HepG2 (cell line): ENCODE measurements around the gene CAMKMT. TPM values are rescaled to one million over a fixed set of nuclear protein-coding genes. Genes with fewer than 3 reads are reported as not detected.

ENCODE experiments used
- ATAC-seq: fragments of 200-7000 bp; cut with Tn5 transposase; 3 replicates; pipeline ENCODE4 v1.9.1; 2020; ENCODE audit warnings: mild to moderate bottlenecking, moderate library complexity
- BruUV-seq: library from RNA; stranded (reverse); fragments of 400-500 nt; replicated peaks from 2 replicates; lab custom pipeline; 2021; lab: Mats Ljungman, UMichigan
- CTCF ChIA-PET: fragments of 300-600 bp; formaldehyde crosslinking; extraction: SDS; loops from one replicate; lab custom pipeline; 2021; ENCODE audit warnings: low total read pairs, inconsistent platforms, low intra/inter-chr PET ratio; lab: Yijun Ruan, JAX
- POLR2A ChIA-PET: fragments of 350-600 bp; sonication (Branson Sonifier 250); formaldehyde crosslinking; loops from one replicate; lab custom pipeline; 2020; ENCODE audit warnings: antibody characterized with exemption, inconsistent platforms; lab: Yijun Ruan, JAX
- DNase-seq: peaks from one replicate; pipeline ENCODE4 v3.0.0-alpha.2; 2015; ENCODE audit warnings: low spot score
- FAIRE-seq: peaks from 3 replicates; lab custom pipeline; 2011; peaks lifted over from hg19 to GRCh38; lab: Jason Lieb, UNC
- H2AFZ ChIP-seq: one replicate; pipeline ENCODE4 v1.6.1; 2011; ENCODE audit warnings: low read length, inconsistent platforms
- H3K27ac ChIP-seq: fragments of 300-600 bp; 3 replicates; pipeline ENCODE4 v1.8.0; 2011; ENCODE audit warnings: mixed run types, mild to moderate bottlenecking, mixed read lengths, low read length, inconsistent platforms; ENCODE audit not compliant: insufficient read depth; ENCODE audit errors: extremely low read length
- H3K27me3 ChIP-seq, 2 experiments: fragments of 200-600 bp in 1 of 2; 2 replicates in 1 of 2; 3 replicates in 1 of 2; pipeline versions ENCODE4 v1.6.0 to v1.8.0; 2011; ENCODE audit warnings: low read length in 2 of 2, mild to moderate bottlenecking in 2 of 2, moderate library complexity in 2 of 2, inconsistent platforms in 1 of 2; ENCODE audit not compliant: insufficient read depth in 2 of 2, control insufficient read depth in 1 of 2
- H3K36me3 ChIP-seq, 2 experiments: fragments of 200-600 bp in 1 of 2; replicated peaks in 1 of 2; 2 replicates in 1 of 2; 3 replicates in 1 of 2; pipeline versions ENCODE4 v1.5.1 to v1.8.0; 2011; ENCODE audit warnings: low read length in 2 of 2, inconsistent platforms in 1 of 2; ENCODE audit not compliant: insufficient read depth in 2 of 2, control insufficient read depth in 1 of 2
- H3K4me1 ChIP-seq: 2 replicates; pipeline ENCODE4 v1.5.1; 2012; ENCODE audit warnings: low read length, inconsistent platforms; ENCODE audit not compliant: insufficient read depth
- H3K4me2 ChIP-seq: 2 replicates; pipeline ENCODE4 v1.6.0; 2011; ENCODE audit warnings: low read depth, low read length, inconsistent platforms
- H3K4me3 ChIP-seq, 3 experiments: fragments of 200-600 bp in 1 of 3; sonication (generic), shearing (Covaris generic) in 1 of 3; replicated peaks in 1 of 3; 2 replicates each; pipeline ENCODE4 v1.5.1; 2011 to 2016; ENCODE audit warnings: low read length in 3 of 3, inconsistent platforms in 2 of 3, low read depth in 2 of 3, mild to moderate bottlenecking in 2 of 3, control low read depth in 1 of 3, mixed read lengths in 1 of 3; ENCODE audit not compliant: insufficient read depth in 1 of 3
- H3K79me2 ChIP-seq: one replicate; pipeline ENCODE4 v1.6.1; 2011; ENCODE audit warnings: low read length, inconsistent platforms; ENCODE audit not compliant: insufficient read depth
- H3K9ac ChIP-seq: 2 replicates; pipeline ENCODE4 v1.6.0; 2011; ENCODE audit warnings: mild to moderate bottlenecking, low read depth, low read length, inconsistent platforms; ENCODE audit not compliant: insufficient read depth
- H3K9me3 ChIP-seq: 2 replicates; pipeline ENCODE4 v1.5.1; 2012; ENCODE audit warnings: mild to moderate bottlenecking, low read length
- H4K20me1 ChIP-seq: 2 replicates; pipeline ENCODE4 v1.6.0; 2011; ENCODE audit warnings: inconsistent platforms, mild to moderate bottlenecking, low read length, moderate library complexity; ENCODE audit not compliant: insufficient read depth
- ELF1 ChIP-seq: sonication (generic); formaldehyde crosslinking; IDR thresholded peaks from 2 replicates; pipeline ENCODE4 v1.4.0; 2020; ENCODE audit warnings: missing genetic modification reagents
- GATAD1 ChIP-seq: IDR thresholded peaks from 2 replicates; pipeline ENCODE4 v1.6.1; 2016; ENCODE audit warnings: missing genetic modification reagents, missing compliant biosample characterization
- KLF6 ChIP-seq: IDR thresholded peaks from 2 replicates; pipeline ENCODE4 v1.8.0; 2016; ENCODE audit warnings: missing biosample characterization, missing genetic modification reagents
- NR2F1 ChIP-seq, 2 experiments: fragments of 450-650 bp in 1 of 2; formaldehyde crosslinking in 1 of 2; IDR thresholded peaks; 2 replicates each; pipeline versions ENCODE4 v1.5.0 to v1.6.1; 2016 to 2020; ENCODE audit warnings: mild to moderate bottlenecking in 1 of 2, missing compliant biosample characterization in 1 of 2, missing genetic modification reagents in 1 of 2, moderate library complexity in 1 of 2
- RFX5 ChIP-seq: IDR thresholded peaks from 2 replicates; pipeline ENCODE4 v1.6.1; 2011; ENCODE audit warnings: low read depth, low read length, improper control_type of control experiment
- RNF2 ChIP-seq: fragments of 450-650 bp; conservative IDR thresholded peaks from 2 replicates; pipeline ENCODE4 v1.6.1; 2016; ENCODE audit warnings: low read depth
- SNRNP70 ChIP-seq: fragments of 200-400 bp; formaldehyde crosslinking; IDR thresholded peaks from 2 replicates; pipeline ENCODE4 v1.6.1; 2017; ENCODE audit warnings: mild to moderate bottlenecking, low read depth, low read length, moderate library complexity
- SP5 ChIP-seq: IDR thresholded peaks from 2 replicates; pipeline ENCODE4 v1.6.1; 2016; ENCODE audit warnings: low read depth, borderline replicate concordance
- TARDBP ChIP-seq: sonication (generic); formaldehyde crosslinking; IDR thresholded peaks from 2 replicates; pipeline ENCODE4 v1.8.0; 2022; ENCODE audit warnings: mild to moderate bottlenecking, missing genetic modification reagents
- ZNF17 ChIP-seq: sonication (generic); formaldehyde crosslinking; IDR thresholded peaks from 2 replicates; pipeline ENCODE4 v1.5.0; 2020; ENCODE audit warnings: mild to moderate bottlenecking, missing genetic modification reagents
- ZNF431 ChIP-seq: sonication (generic); formaldehyde crosslinking; IDR thresholded peaks from 2 replicates; pipeline ENCODE4 v1.9.0; 2022; ENCODE audit warnings: missing genetic modification reagents, low read depth, mild to moderate bottlenecking, borderline replicate concordance
- ZNF550 ChIP-seq: sonication (generic); formaldehyde crosslinking; IDR thresholded peaks from 2 replicates; pipeline ENCODE4 v1.4.0; 2020; ENCODE audit warnings: mild to moderate bottlenecking, missing genetic modification reagents, borderline replicate concordance
- ZNF660 ChIP-seq: sonication (generic); formaldehyde crosslinking; IDR thresholded peaks from 2 replicates; pipeline ENCODE4 v1.5.1; 2020; ENCODE audit warnings: mild to moderate bottlenecking, low read depth, missing genetic modification reagents, borderline replicate concordance
- ZNF766 ChIP-seq: sonication (generic); formaldehyde crosslinking; IDR thresholded peaks from 2 replicates; pipeline ENCODE4 v1.5.0; 2020; ENCODE audit warnings: missing genetic modification reagents, borderline replicate concordance
- WGBS: methylation state at CpG from one replicate; pipeline ENCODE4 v1.1.6; 2017; ENCODE audit warnings: low lambda C conversion rate; 5-methylcytosine and 5-hydroxymethylcytosine counted together
- in situ Hi-C: cut with HindIII; loops from 2 replicates; pipeline ENCODE4 v1.10.0; 2017; ENCODE audit warnings: low pct_unique_long_range_greater_than_20kb; ENCODE audit not compliant: extremely low pct_ligation_motif_present
- intact Hi-C: fragments of 100-400 bp; cut with micrococcal nuclease; formaldehyde crosslinking; loops from one replicate; pipeline ENCODE4 v1.10.0; 2022; ENCODE audit not compliant: unreplicated experiment
- polyA plus RNA-seq, 8 experiments: library from polyadenylated mRNA; depleted of rRNA in 3 of 8; stranded (reverse) in 7 of 8; unstranded in 1 of 8; fragments of >200 nt; fragmentation: Illumina TruSeq in 4 of 8; extraction: Trizol in 4 of 8; gene quantifications; 2 replicates each; pipeline versions ENCODE4 v1.2.1 to v1.2.3, GENCODE V29; 2011 to 2016; ENCODE audit warnings: low read depth in 4 of 8, missing spikeins in 1 of 8, mixed read lengths in 1 of 8; ENCODE audit not compliant: insufficient read depth in 1 of 8
- total RNA-seq, 5 experiments: library from RNA; depleted of rRNA; stranded (reverse); fragments of >200 nt; fragmentation: Illumina TruSeq; extraction: Trizol; gene quantifications; 2 replicates each; pipeline ENCODE4 v1.2.3, GENCODE V29; 2016; ENCODE audit warnings: low read depth in 1 of 5
- TF ChIP-seq, protein P1 (sequence below): sonication (generic); formaldehyde crosslinking; IDR thresholded peaks from 2 replicates; pipeline ENCODE4 v1.4.0; 2020; ENCODE audit warnings: missing genetic modification reagents

The CAMKMT gene
- total and polyA plus RNA-seq, 2 of the 13 experiments (the other 11 are each of a cell fraction or from before 2014, with no cell fraction given) = 6.9 to 20.8 TPM

- Histone ChIP-seq H3K4me2 (no peak overlapping the region), H3K9me3 (no peaks in the 10 kb centered on the region), H4K20me1 (no peaks in the 10 kb centered on the region), H3K27ac (no peak overlapping the region), H3K9ac (no peak overlapping the region), H3K4me3 (no peak overlapping the region), H2AFZ (no peak overlapping the region), H3K27me3 (no peaks in the 10 kb centered on the region), H3K4me1 (no peaks in the 10 kb centered on the region), H3K36me3 (no peaks in the 10 kb centered on the region), H3K79me2 (no peaks in the 10 kb centered on the region)
- no peak for TF ChIP-seq RNF2
- no peak for TF ChIP-seq ZNF17
- ChIA-PET POLR2A (no interaction called here), CTCF (no interaction called here)
- no TSS peak for BruUV-seq
- WGBS = 85% methylated on average over 10 of the region's 10 CpGs
- intact Hi-C loops (no loop called here), in situ Hi-C loops (no loop called here)
- no peak for ATAC-seq
- no peak for FAIRE-seq
- DNase-seq = no peak
Measured at GRCh38 chr2:44691174-44691785, 329.5 kb downstream of the CAMKMT start.

GRCh38 chr2:44692821-44693220 is 331.1 kb downstream of the CAMKMT start:
- no peak for FAIRE-seq
- TF ChIP-seq ZNF660 (no peak), NR2F1 (CRISPR knock-in tag; IDR thresholded peaks at IDR 0.05) (no peak), ELF1 (CRISPR knock-in tag) (no peak), SP5 (CRISPR knock-in tag) (no peak), ZNF766 (CRISPR knock-in tag) (no peak), RFX5 (no peak), TARDBP (no peak), SNRNP70 (no peak), GATAD1 (CRISPR knock-in tag) (no peak), KLF6 (CRISPR knock-in tag) (no peak), ZNF431 (CRISPR knock-in tag) (no peak), ZNF550 (CRISPR knock-in tag) (no peak)
- TF ChIP-seq, protein P1, sequence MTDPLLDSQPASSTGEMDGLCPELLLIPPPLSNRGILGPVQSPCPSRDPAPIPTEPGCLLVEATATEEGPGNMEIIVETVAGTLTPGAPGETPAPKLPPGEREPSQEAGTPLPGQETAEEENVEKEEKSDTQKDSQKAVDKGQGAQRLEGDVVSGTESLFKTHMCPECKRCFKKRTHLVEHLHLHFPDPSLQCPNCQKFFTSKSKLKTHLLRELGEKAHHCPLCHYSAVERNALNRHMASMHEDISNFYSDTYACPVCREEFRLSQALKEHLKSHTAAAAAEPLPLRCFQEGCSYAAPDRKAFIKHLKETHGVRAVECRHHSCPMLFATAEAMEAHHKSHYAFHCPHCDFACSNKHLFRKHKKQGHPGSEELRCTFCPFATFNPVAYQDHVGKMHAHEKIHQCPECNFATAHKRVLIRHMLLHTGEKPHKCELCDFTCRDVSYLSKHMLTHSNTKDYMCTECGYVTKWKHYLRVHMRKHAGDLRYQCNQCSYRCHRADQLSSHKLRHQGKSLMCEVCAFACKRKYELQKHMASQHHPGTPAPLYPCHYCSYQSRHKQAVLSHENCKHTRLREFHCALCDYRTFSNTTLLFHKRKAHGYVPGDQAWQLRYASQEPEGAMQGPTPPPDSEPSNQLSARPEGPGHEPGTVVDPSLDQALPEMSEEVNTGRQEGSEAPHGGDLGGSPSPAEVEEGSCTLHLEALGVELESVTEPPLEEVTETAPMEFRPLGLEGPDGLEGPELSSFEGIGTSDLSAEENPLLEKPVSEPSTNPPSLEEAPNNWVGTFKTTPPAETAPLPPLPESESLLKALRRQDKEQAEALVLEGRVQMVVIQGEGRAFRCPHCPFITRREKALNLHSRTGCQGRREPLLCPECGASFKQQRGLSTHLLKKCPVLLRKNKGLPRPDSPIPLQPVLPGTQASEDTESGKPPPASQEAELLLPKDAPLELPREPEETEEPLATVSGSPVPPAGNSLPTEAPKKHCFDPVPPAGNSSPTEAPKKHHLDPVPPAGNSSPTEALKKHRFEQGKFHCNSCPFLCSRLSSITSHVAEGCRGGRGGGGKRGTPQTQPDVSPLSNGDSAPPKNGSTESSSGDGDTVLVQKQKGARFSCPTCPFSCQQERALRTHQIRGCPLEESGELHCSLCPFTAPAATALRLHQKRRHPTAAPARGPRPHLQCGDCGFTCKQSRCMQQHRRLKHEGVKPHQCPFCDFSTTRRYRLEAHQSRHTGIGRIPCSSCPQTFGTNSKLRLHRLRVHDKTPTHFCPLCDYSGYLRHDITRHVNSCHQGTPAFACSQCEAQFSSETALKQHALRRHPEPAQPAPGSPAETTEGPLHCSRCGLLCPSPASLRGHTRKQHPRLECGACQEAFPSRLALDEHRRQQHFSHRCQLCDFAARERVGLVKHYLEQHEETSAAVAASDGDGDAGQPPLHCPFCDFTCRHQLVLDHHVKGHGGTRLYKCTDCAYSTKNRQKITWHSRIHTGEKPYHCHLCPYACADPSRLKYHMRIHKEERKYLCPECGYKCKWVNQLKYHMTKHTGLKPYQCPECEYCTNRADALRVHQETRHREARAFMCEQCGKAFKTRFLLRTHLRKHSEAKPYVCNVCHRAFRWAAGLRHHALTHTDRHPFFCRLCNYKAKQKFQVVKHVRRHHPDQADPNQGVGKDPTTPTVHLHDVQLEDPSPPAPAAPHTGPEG (CRISPR knock-in tag) = no peak

More at GRCh38 chr2:44692821-44693220, 331.1 kb downstream of the CAMKMT start:
- no peak overlapping the region for H3K9ac ChIP-seq
- in situ Hi-C loops = no loop called here
- 92% methylated on average over 4 of the region's 4 CpGs for WGBS
- H4K20me1 ChIP-seq = no peaks in the 10 kb centered on the region
- no TSS peak for BruUV-seq
- ChIA-PET CTCF (no interaction called here), POLR2A (no interaction called here)
- intact Hi-C loops = no loop called here
- H2AFZ ChIP-seq = no peak overlapping the region
- no peak for DNase-seq
- H3K4me2 ChIP-seq = no peak overlapping the region
- no peak overlapping the region for H3K27ac ChIP-seq
- no peak for ATAC-seq
- no peaks in the 10 kb centered on the region for H3K36me3 ChIP-seq
- H3K4me1 ChIP-seq = no peaks in the 10 kb centered on the region
- no peaks in the 10 kb centered on the region for H3K9me3 ChIP-seq
- no peak overlapping the region for H3K4me3 ChIP-seq
- no peaks in the 10 kb centered on the region for H3K79me2 ChIP-seq
- no peaks in the 10 kb centered on the region for H3K27me3 ChIP-seq
